ENCODE results near the gene ANKS6.

DNA sequence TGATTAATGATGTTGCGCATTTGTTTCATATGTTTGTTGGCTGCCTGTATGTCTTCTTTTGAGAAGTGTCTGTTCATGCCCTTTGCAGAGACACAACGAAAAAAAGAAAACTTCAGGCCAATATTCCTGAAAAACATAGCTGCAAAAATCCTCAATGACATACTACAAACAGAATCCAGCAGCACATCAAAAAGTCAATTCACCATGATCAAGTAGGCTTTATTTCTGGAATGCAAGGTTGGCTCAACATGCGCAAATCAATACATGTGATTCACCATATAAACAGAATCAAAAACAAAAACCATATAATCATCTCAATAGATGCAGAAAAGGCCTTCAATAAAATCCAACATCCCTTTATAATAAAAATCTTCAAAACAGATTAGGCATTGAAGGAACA is 1.9 kb upstream of the ANKS6 start:
- no peak for TF ChIP-seq MAZ (IDR thresholded peaks at IDR 0.05; ENCODE audit: borderline replicate concordance, low read depth, low read length)
- TF ChIP-seq, protein P1, sequence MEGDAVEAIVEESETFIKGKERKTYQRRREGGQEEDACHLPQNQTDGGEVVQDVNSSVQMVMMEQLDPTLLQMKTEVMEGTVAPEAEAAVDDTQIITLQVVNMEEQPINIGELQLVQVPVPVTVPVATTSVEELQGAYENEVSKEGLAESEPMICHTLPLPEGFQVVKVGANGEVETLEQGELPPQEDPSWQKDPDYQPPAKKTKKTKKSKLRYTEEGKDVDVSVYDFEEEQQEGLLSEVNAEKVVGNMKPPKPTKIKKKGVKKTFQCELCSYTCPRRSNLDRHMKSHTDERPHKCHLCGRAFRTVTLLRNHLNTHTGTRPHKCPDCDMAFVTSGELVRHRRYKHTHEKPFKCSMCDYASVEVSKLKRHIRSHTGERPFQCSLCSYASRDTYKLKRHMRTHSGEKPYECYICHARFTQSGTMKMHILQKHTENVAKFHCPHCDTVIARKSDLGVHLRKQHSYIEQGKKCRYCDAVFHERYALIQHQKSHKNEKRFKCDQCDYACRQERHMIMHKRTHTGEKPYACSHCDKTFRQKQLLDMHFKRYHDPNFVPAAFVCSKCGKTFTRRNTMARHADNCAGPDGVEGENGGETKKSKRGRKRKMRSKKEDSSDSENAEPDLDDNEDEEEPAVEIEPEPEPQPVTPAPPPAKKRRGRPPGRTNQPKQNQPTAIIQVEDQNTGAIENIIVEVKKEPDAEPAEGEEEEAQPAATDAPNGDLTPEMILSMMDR (conservative IDR thresholded peaks at IDR 0.05; ENCODE audit: low read depth, low read length), result no peak
- no peak for TF ChIP-seq MAFK (IDR thresholded peaks at IDR 0.05; ENCODE audit: low read depth, low read length)
- no peak for TF ChIP-seq RAD21 (IDR thresholded peaks at IDR 0.05; ENCODE audit: low read length)
- TF ChIP-seq RCOR1 (IDR thresholded peaks at IDR 0.05; ENCODE audit: insufficient replicate concordance, low read length), result no peak
- TF ChIP-seq FOS (IDR thresholded peaks at IDR 0.05; ENCODE audit: low read depth, low read length), result no peak

Data from IMR-90 (cell line).